ENCODE results near the gene TMEM30A.

Gene TMEM30A

GRCh38 chr6:75211920-75212590, 72.5 kb downstream of the TMEM30A start:
- DNase-seq, result no peak

GRCh38 chr6:75210885-75211739, 73.5 kb downstream of the TMEM30A start:
- peak; percentile 62 for DNase-seq

- DNase-seq, result no peak
Measured at GRCh38 chr6:75209184-75209723, 75.3 kb downstream of the TMEM30A start.

- peak; percentile 91 for DNase-seq
Measured at GRCh38 chr6:75208298-75209183, 76.1 kb downstream of the TMEM30A start.

GRCh38 chr6:75206576-75207342, 77.8 kb downstream of the TMEM30A start:
- no peak for DNase-seq

GRCh38 chr6:75205776-75206575, 78.6 kb downstream of the TMEM30A start, which contains the start of gene COL12A1:
Gene COL12A1, minus strand, starts transcription at chr6:75206053. Its CDS starts 3,261 bp downstream, at chr6:75202792.
- peak; percentile 49 for DNase-seq

GRCh38 chr6:75204959-75205775, 79.4 kb downstream of the TMEM30A start:
- peak; percentile 47 for DNase-seq

GRCh38 chr6:75204217-75204958, 80.2 kb downstream of the TMEM30A start:
- DNase-seq, result peak; percentile 56

- no peak for DNase-seq
Measured at GRCh38 chr6:75203721-75204120, 80.9 kb downstream of the TMEM30A start.
